ENCODE results near the gene RBM23. TPM values are rescaled to one million over a fixed set of nuclear protein-coding genes. Genes with fewer than 3 reads are reported as not detected.

Gene RBM23
- polyA plus RNA-seq, 2 of the 4 experiments (the other 2 are of a cell fraction), result 65.8 to 68.0 TPM

GRCh38 chr14:22866874-22867273, 52.1 kb downstream of the RBM23 start:
- ATAC-seq, result no peak
- CTCF ChIA-PET, result interaction anchor here (0.7 to 15.1 kb wide), 8 partner anchors 8 to 310 kb away, joined by 3 to 146 read pairs (median 5); no protein-coding TSS in a partner anchor

More at GRCh38 chr14:22866874-22867273, 52.1 kb downstream of the RBM23 start:
- WGBS (ENCODE audit: missing lambda C conversion rate), result 93% methylated on average over 5 of the region's 5 CpGs
- FAIRE-seq (no peak), DNase-seq (ENCODE audit: low read depth in 1 of 2, low spot score in 1 of 2) (no peak)
- H3K9me3 ChIP-seq, result peaks cover 5% of the 10 kb centered on the region
- POLR2A ChIA-PET, result no interaction called here
- TF ChIP-seq ZFP36 (IDR thresholded peaks at IDR 0.05; ENCODE audit: borderline replicate concordance, partially characterized antibody) (no peak), CTCF (IDR thresholded peaks at IDR 0.05) (no peak), KDM1A (IDR thresholded peaks at IDR 0.05; ENCODE audit: low read depth) (no peak), HOXA7 (CRISPR knock-in tag; IDR thresholded peaks at IDR 0.05) (no peak), BCL3 (IDR thresholded peaks at IDR 0.05) (no peak), JUNB (IDR thresholded peaks at IDR 0.05) (no peak), HOXB13 (CRISPR knock-in tag; IDR thresholded peaks at IDR 0.05; ENCODE audit: low read depth) (no peak), KDM5A (IDR thresholded peaks at IDR 0.05) (no peak), USF2 (IDR thresholded peaks at IDR 0.05) (no peak), REST (IDR thresholded peaks at IDR 0.05) (no peak), ZNF302 (CRISPR knock-in tag; IDR thresholded peaks at IDR 0.05) (no peak), FOSL2 (IDR thresholded peaks at IDR 0.05) (no peak), FOSL2 (CRISPR knock-in tag; IDR thresholded peaks at IDR 0.05) (no peak), HDAC2 (IDR thresholded peaks at IDR 0.05) (no peak)
- no peak overlapping the region for H3K27ac ChIP-seq
- H3K4me3 ChIP-seq, result no peak overlapping the region
- H3K4me1 ChIP-seq, result peaks cover 14% of the 10 kb centered on the region
- H3K4me2 ChIP-seq, result no peak overlapping the region
